HUES6 (cell line): ENCODE results near the gene TLE1.
"Not testable (repeated sequence)": the region's sequence is repeated elsewhere in the genome, so short reads cannot be mapped to it uniquely, and the experiment has no call there.

ENCODE experiments used
- H3K27ac ChIP-seq: 2 replicates; pipeline ENCODE4 v1.7.0; 2013; ENCODE audit warnings: low read depth, mild to moderate bottlenecking, low read length, inconsistent platforms
- H3K27me3 ChIP-seq: 2 replicates; pipeline ENCODE4 v1.6.1; 2013; ENCODE audit warnings: low read length; ENCODE audit not compliant: control insufficient read depth, insufficient read depth
- H3K36me3 ChIP-seq: 2 replicates; pipeline ENCODE4 v1.6.1; 2013; ENCODE audit warnings: low read length; ENCODE audit not compliant: control insufficient read depth, insufficient read depth
- H3K4me1 ChIP-seq: 2 replicates; pipeline ENCODE4 v1.6.1; 2013; ENCODE audit warnings: low read length; ENCODE audit not compliant: control insufficient read depth, insufficient read depth
- H3K4me3 ChIP-seq: 2 replicates; pipeline ENCODE4 v1.5.1; 2013; ENCODE audit warnings: low read depth, low read length
- H3K9ac ChIP-seq: one replicate; pipeline ENCODE4 v1.6.1; 2013; ENCODE audit warnings: mild to moderate bottlenecking, low read length
- H3K9me3 ChIP-seq: 2 replicates; pipeline ENCODE4 v1.6.1; 2013; ENCODE audit warnings: low read depth, low read length; ENCODE audit not compliant: control insufficient read depth, insufficient read depth

The TLE1 gene

GRCh38 chr9:81650586-81651515 lies 38.5 kb downstream of the TLE1 start:
- peaks cover 42% of the 10 kb centered on the region for H3K4me1 ChIP-seq
- H3K9ac ChIP-seq: no peak overlapping the region
- no peaks in the 10 kb centered on the region for H3K9me3 ChIP-seq
- H3K27me3 ChIP-seq: no peaks in the 10 kb centered on the region
- H3K36me3 ChIP-seq: peaks cover 41% of the 10 kb centered on the region
- H3K4me3 ChIP-seq: no peak overlapping the region
- H3K27ac ChIP-seq: no peak overlapping the region; the same call in 1 of the 2 replicates

- no peak overlapping the region for H3K27ac ChIP-seq
- peaks cover 41% of the 10 kb centered on the region for H3K36me3 ChIP-seq
- H3K9ac ChIP-seq: no peak overlapping the region
Observed at GRCh38 chr9:81649475-81650240, 39.7 kb downstream of the TLE1 start.

GRCh38 chr9:81648891-81649290 lies 40.5 kb downstream of the TLE1 start:
- Histone ChIP-seq H3K27me3 (no peaks in the 10 kb centered on the region), H3K9me3 (no peaks in the 10 kb centered on the region), H3K36me3 (peaks cover 43% of the 10 kb centered on the region), H3K27ac (no peak overlapping the region), H3K4me3 (no peak overlapping the region), H3K9ac (no peak overlapping the region), H3K4me1 (peaks cover 42% of the 10 kb centered on the region)

More at GRCh38 chr9:81649475-81650240, 39.7 kb downstream of the TLE1 start:
- H3K4me3 ChIP-seq: no peak overlapping the region
- H3K9me3 ChIP-seq: no peaks in the 10 kb centered on the region
- H3K4me1 ChIP-seq: peaks cover 42% of the 10 kb centered on the region
- no peaks in the 10 kb centered on the region for H3K27me3 ChIP-seq

GRCh38 chr9:81646337-81646736 lies 43.0 kb downstream of the TLE1 start:
- Histone ChIP-seq H3K27ac (no peak overlapping the region), H3K9me3 (no peaks in the 10 kb centered on the region), H3K27me3 (no peaks in the 10 kb centered on the region), H3K4me1 (peaks cover 37% of the 10 kb centered on the region), H3K36me3 (peaks cover 31% of the 10 kb centered on the region), H3K4me3 (no peak overlapping the region), H3K9ac (no peak overlapping the region)

GRCh38 chr9:81644513-81644912 lies 44.8 kb downstream of the TLE1 start:
- not testable (repeated sequence) for H3K27ac ChIP-seq, H3K4me3 ChIP-seq, H3K9me3 ChIP-seq, H3K9ac ChIP-seq, H3K27me3 ChIP-seq
- peaks cover 29% of the 10 kb centered on the region for H3K4me1 ChIP-seq
- peaks cover 19% of the 10 kb centered on the region for H3K36me3 ChIP-seq

GRCh38 chr9:81637276-81637675 lies 52.1 kb downstream of the TLE1 start:
- no peaks in the 10 kb centered on the region for H3K27me3 ChIP-seq
- no peak overlapping the region for H3K27ac ChIP-seq
- peaks cover 21% of the 10 kb centered on the region for H3K36me3 ChIP-seq
- no peak overlapping the region for H3K4me3 ChIP-seq
- no peaks in the 10 kb centered on the region for H3K9me3 ChIP-seq
- H3K9ac ChIP-seq: no peak overlapping the region
- H3K4me1 ChIP-seq: peaks cover 17% of the 10 kb centered on the region

- H3K4me1 ChIP-seq: peaks cover 13% of the 10 kb centered on the region
- H3K9me3 ChIP-seq: no peaks in the 10 kb centered on the region
- H3K36me3 ChIP-seq: peaks cover 28% of the 10 kb centered on the region
- H3K4me3 ChIP-seq: no peak overlapping the region
- no peak overlapping the region for H3K9ac ChIP-seq
- no peak overlapping the region for H3K27ac ChIP-seq
- no peaks in the 10 kb centered on the region for H3K27me3 ChIP-seq
Observed at GRCh38 chr9:81636255-81636599, 53.1 kb downstream of the TLE1 start.

- Histone ChIP-seq H3K27ac (no peak overlapping the region), H3K4me3 (no peak overlapping the region), H3K9me3 (no peaks in the 10 kb centered on the region), H3K4me1 (peaks cover 9% of the 10 kb centered on the region), H3K36me3 (peaks cover 33% of the 10 kb centered on the region), H3K9ac (no peak overlapping the region), H3K27me3 (no peaks in the 10 kb centered on the region)
Observed at GRCh38 chr9:81635521-81636254, 53.7 kb downstream of the TLE1 start.

- Histone ChIP-seq H3K4me3 (no peak overlapping the region), H3K36me3 (peaks cover 30% of the 10 kb centered on the region), H3K27ac (no peak overlapping the region), H3K9me3 (no peaks in the 10 kb centered on the region), H3K27me3 (no peaks in the 10 kb centered on the region), H3K9ac (no peak overlapping the region), H3K4me1 (peaks cover 5% of the 10 kb centered on the region; the same call in 1 of the 2 replicates)
Observed at GRCh38 chr9:81634915-81635516, 54.3 kb downstream of the TLE1 start.

- Histone ChIP-seq H3K27me3 (no peaks in the 10 kb centered on the region), H3K36me3 (peaks cover 26% of the 10 kb centered on the region), H3K27ac (no peak overlapping the region), H3K4me1 (peaks cover 5% of the 10 kb centered on the region; the same call in 1 of the 2 replicates), H3K9me3 (no peaks in the 10 kb centered on the region), H3K4me3 (no peak overlapping the region), H3K9ac (no peak overlapping the region)
Observed at GRCh38 chr9:81633952-81634854, 55.1 kb downstream of the TLE1 start.
